ENCODE data around the gene THAP3. TPM values are rescaled to one million over a fixed set of nuclear protein-coding genes. Genes with fewer than 3 reads are reported as not detected.
"Not testable (repeated sequence)": the region's sequence is repeated elsewhere in the genome, so short reads cannot be mapped to it uniquely, and the experiment has no call there.

The THAP3 gene
- polyA plus RNA-seq, 3 donors from 2014 or later: 19.4 to 28.4 (median 28.0) TPM

DNA sequence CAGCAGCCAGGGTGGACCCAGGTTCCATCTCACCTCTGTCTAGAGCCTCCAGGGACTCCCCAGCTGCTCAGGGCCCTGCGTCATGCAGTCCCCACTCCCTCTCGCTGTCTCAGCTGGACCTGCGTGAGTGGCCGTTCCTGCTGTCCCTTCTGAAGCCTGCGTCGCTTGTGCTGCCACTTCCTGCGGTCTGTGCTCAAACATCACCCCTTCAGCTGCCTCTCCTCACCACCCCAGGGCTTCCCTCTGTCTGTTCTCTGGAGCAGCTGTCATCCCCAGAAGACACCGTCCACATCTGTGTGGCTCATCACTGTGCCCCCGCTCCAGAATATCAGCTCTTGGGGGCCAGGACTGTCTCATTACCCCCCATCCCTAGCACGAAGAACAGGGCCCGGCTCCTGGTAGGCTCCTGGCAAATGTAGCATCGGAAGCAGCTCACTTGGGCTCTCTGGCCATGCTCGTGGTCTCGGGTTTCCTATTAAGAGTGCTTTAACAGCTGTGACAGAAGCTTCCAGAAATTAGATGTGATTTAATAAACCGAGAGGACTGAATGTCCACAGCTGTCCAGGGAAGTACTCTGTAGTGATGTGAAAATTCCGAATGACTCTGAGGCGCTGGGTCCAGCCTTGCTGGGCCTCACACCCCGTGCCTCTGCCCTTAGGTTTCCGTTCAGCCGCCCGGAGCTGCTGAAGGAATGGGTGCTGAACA, 3.3 kb downstream of the THAP3 start:
- no peak for DNase-seq
- H3K4me1 Mint-ChIP-seq: peaks cover 23 to 31% of the 10 kb centered on the region in 2 donors

GRCh38 chr1:6628971-6629479, 4.4 kb downstream of the THAP3 start:
- DNase-seq: no peak
- H3K4me1 Mint-ChIP-seq: peaks cover 23 to 29% of the 10 kb centered on the region in 2 donors
- H3K27ac Mint-ChIP-seq: peak overlapping the region in 1 of 6 donors; percentile 56
- H3K4me3 Mint-ChIP-seq: no peak overlapping the region
- no peaks in the 10 kb centered on the region for H3K9me3 Mint-ChIP-seq
- peaks cover 0 to 2% (median 0%) of the 10 kb centered on the region in 3 donors for H3K27me3 Mint-ChIP-seq (ENCODE audit: low read depth in 3 of 3)
- peaks cover 3 to 4% (median 3%) of the 10 kb centered on the region in 3 donors for H3K36me3 Mint-ChIP-seq

More for the DNA sequence above, 3.3 kb downstream of the THAP3 start:
- Mint-ChIP-seq H3K36me3 (peaks cover 0 to 4% (median 3%) of the 10 kb centered on the region in 3 donors), H3K27ac (peak overlapping the region in 1 of 6 donors; percentile 69), H3K9me3 (no peaks in the 10 kb centered on the region), H3K27me3 (ENCODE audit: low read depth in 3 of 3) (peaks cover 0 to 2% (median 0%) of the 10 kb centered on the region in 3 donors), H3K4me3 (peak overlapping the region; percentile 42 to 88 (median 54))

DNA sequence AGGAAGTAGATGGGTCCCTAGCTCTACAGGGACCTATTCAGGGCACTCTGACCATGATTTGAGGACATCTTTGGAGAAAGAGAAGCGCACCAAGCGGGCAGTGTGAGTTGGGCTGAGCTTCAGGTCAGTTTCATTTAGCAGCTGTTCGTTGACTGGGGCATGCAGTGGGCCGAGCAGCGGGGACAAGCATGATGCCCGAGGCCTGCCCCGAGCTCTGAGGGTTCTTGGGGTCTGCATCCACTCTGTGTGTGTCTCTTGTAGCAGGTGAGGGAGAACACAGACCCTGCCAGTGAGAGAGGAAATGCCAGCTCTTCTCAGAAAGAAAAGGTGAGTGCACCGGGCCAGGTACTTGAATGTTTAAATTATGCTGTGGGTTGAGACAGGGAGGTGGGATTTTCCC, 5.4 kb downstream of the THAP3 start:
- Mint-ChIP-seq H3K36me3 (peaks cover 3 to 4% (median 3%) of the 10 kb centered on the region in 3 donors), H3K27me3 (ENCODE audit: low read depth in 3 of 3) (peaks cover 0 to 2% (median 0%) of the 10 kb centered on the region in 3 donors), H3K27ac (peak overlapping the region in 1 of 6 donors; percentile 65), H3K9me3 (no peaks in the 10 kb centered on the region), H3K4me1 (peaks cover 23 to 24% of the 10 kb centered on the region in 2 donors), H3K4me3 (peak overlapping the region in 1 of 5 donors; percentile 33)
- DNase-seq: no peak

DNA sequence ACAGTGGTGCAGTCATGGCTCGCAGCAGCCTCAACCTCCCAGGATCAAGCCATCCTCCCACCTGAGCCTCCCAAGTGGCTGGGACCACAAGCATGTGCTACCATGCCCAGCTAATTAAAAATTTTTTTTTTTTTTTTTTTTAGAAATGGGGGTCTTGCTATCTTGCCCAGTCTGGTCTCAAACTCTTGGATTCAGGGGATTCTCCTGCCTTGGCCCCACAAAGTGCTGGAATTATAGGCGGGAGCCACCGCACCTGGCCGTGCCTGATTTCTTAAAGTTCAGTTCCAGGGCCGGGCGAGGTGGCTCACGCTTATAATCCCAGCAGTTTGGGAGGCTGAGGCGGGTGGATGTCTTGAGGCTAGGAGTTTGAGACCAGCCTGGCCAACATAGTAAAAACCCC, 6.4 kb downstream of the THAP3 start:
- H3K27me3 Mint-ChIP-seq (ENCODE audit: low read depth in 3 of 3): peaks cover 0 to 2% (median 0%) of the 10 kb centered on the region in 3 donors
- H3K4me3 Mint-ChIP-seq: no peak overlapping the region
- H3K4me1 Mint-ChIP-seq: peaks cover 18 to 20% of the 10 kb centered on the region in 2 donors
- no peaks in the 10 kb centered on the region for H3K9me3 Mint-ChIP-seq
- peaks cover 3 to 4% (median 3%) of the 10 kb centered on the region in 3 donors for H3K36me3 Mint-ChIP-seq
- no peak for DNase-seq
- no peak overlapping the region for H3K27ac Mint-ChIP-seq

DNA sequence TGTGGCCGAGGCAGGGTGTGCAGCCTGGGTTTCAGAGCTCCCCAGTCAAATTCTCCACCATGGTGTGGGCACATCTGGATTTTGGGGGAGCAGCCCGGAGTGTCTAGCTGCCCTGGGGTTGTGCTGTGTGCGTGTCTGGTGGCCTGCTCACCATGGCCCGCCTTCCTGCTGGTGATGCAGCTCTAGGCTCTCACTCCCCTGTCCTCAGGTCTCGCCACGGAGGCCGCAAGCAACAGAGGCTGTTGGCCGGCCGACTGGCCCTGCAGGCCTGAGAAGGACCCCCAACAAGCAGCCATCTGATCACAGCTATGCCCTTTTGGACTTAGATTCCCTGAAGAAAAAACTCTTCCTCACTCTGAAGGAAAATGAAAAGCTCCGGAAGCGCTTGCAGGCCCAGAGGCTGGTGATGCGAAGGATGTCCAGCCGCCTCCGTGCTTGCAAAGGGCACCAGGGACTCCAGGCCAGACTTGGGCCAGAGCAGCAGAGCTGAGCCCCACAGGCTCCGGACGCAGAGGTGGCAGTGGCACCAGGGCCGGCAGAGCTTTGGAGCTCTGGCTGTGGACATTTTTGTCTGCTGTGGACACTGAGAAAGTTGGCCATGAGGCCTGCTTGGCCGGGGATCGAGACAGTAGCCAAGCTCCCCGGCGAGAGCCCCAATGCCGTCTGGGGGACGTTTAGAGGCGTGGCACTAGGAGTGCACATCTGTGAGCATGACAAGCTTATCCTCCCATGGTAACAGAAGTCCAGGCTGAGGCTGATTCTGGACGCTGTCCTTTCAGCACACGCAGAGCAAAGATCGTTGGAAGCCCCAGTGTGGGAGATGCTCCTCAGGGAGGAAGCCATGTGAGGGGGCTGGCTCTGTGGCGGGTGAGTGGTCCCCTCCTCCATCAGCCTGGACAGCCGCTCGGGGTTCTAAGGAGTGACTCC, 8.2 kb downstream of the THAP3 start:
- H3K4me3 Mint-ChIP-seq: no peak overlapping the region
- H3K27ac Mint-ChIP-seq: no peak overlapping the region
- H3K27me3 Mint-ChIP-seq (ENCODE audit: low read depth in 3 of 3): peaks cover 0 to 2% (median 0%) of the 10 kb centered on the region in 3 donors
- H3K4me1 Mint-ChIP-seq: peaks cover 2 to 5% of the 10 kb centered on the region in 2 donors
- no peak for DNase-seq
- H3K9me3 Mint-ChIP-seq: no peaks in the 10 kb centered on the region
- H3K36me3 Mint-ChIP-seq: peaks cover 3 to 4% (median 3%) of the 10 kb centered on the region in 3 donors

- peak; percentile 16 to 30 (median 22) for DNase-seq
- H3K4me1 Mint-ChIP-seq: peaks cover 0 to 1% of the 10 kb centered on the region in 2 donors
- no peaks in the 10 kb centered on the region for H3K9me3 Mint-ChIP-seq
- no peaks in the 10 kb centered on the region for H3K27me3 Mint-ChIP-seq (ENCODE audit: low read depth in 3 of 3)
- no peak overlapping the region for H3K4me3 Mint-ChIP-seq
- H3K36me3 Mint-ChIP-seq: peaks cover 1 to 6% (median 3%) of the 10 kb centered on the region in 3 donors
- H3K27ac Mint-ChIP-seq: no peak overlapping the region
These were observed 9.8 kb downstream of the THAP3 start for GRCh38 chr1:6634371-6635052.

GRCh38 chr1:6635161-6635909, 10.7 kb downstream of the THAP3 start:
- Mint-ChIP-seq H3K4me1 (no peaks in the 10 kb centered on the region), H3K36me3 (peaks cover 0 to 7% (median 6%) of the 10 kb centered on the region in 3 donors), H3K27me3 (ENCODE audit: low read depth in 3 of 3) (no peaks in the 10 kb centered on the region), H3K4me3 (no peak overlapping the region), H3K27ac (no peak overlapping the region), H3K9me3 (no peaks in the 10 kb centered on the region)
- DNase-seq: no peak

- Mint-ChIP-seq H3K36me3 (peaks cover 0 to 7% (median 6%) of the 10 kb centered on the region in 3 donors), H3K27me3 (ENCODE audit: low read depth in 3 of 3) (peaks cover 0 to 2% (median 0%) of the 10 kb centered on the region in 3 donors), H3K9me3 (no peaks in the 10 kb centered on the region), H3K4me1 (no peaks in the 10 kb centered on the region), H3K27ac (peak overlapping the region in 1 of 6 donors; percentile 39), H3K4me3 (no peak overlapping the region)
- no peak for DNase-seq
These were observed 11.5 kb downstream of the THAP3 start for GRCh38 chr1:6635910-6636760.

DNA sequence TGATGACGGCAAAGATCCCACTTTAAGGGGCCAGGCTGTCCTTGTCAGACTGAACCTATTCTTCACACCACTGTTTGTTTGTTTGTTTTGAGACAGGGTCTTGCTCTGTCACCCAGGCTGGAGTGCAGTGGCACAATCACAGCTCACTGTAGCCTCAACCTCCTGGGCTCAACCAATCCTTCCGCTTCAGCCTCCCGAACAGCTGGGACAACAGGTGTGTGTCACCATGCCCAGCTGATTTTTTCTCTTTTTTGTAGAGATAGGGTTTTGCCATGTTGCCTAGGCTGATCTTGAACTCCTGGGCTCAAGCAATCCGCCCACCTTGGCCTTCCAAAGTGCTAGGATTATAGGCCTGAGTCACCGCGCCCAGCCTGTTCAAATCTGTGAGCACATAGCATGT, 12.1 kb downstream of the THAP3 start:
- H3K36me3 Mint-ChIP-seq: peaks cover 0 to 11% (median 7%) of the 10 kb centered on the region in 3 donors
- H3K4me3 Mint-ChIP-seq; DNase-seq; H3K27me3 Mint-ChIP-seq (ENCODE audit: low read depth in 3 of 3); H3K9me3 Mint-ChIP-seq; H3K27ac Mint-ChIP-seq; H3K4me1 Mint-ChIP-seq: not testable (repeated sequence)

- no peak overlapping the region for H3K27ac Mint-ChIP-seq
- no peaks in the 10 kb centered on the region for H3K9me3 Mint-ChIP-seq
- peaks cover 5 to 21% (median 14%) of the 10 kb centered on the region in 3 donors for H3K36me3 Mint-ChIP-seq
- no peak for DNase-seq
- H3K27me3 Mint-ChIP-seq (ENCODE audit: low read depth in 3 of 3): peaks cover 0 to 2% (median 0%) of the 10 kb centered on the region in 3 donors
- H3K4me3 Mint-ChIP-seq: no peak overlapping the region
- H3K4me1 Mint-ChIP-seq: no peaks in the 10 kb centered on the region
These were observed 13.1 kb downstream of the THAP3 start for GRCh38 chr1:6637770-6638169.

DNA sequence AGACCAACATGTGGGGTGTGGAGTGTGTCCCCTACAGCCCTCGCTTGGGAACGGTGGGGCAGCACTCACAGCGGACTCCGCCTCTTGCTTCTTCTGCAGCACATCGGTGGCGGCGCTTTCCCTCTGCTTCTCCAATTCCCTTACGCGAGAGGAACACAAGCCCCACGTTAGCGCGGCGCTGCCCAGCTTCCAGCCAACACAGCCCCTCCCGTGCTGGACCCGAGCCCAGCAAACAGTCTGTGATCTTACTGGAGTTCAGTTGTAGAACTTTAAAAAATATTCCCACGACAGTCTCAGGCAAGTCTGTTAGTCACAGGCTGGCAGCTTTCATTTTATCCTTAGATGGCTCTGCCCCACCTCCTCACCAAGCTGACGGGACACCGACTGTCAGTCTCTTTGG, 13.6 kb downstream of the THAP3 start:
- H3K4me1 Mint-ChIP-seq: no peaks in the 10 kb centered on the region
- H3K36me3 Mint-ChIP-seq: peaks cover 7 to 24% (median 17%) of the 10 kb centered on the region in 3 donors
- H3K9me3 Mint-ChIP-seq: no peaks in the 10 kb centered on the region
- H3K27ac Mint-ChIP-seq: no peak overlapping the region
- no peak overlapping the region for H3K4me3 Mint-ChIP-seq
- no peak for DNase-seq
- peaks cover 0 to 2% (median 0%) of the 10 kb centered on the region in 3 donors for H3K27me3 Mint-ChIP-seq (ENCODE audit: low read depth in 3 of 3)

- peaks cover 7 to 24% (median 20%) of the 10 kb centered on the region in 3 donors for H3K36me3 Mint-ChIP-seq
These were observed 16.2 kb downstream of the THAP3 start for GRCh38 chr1:6640867-6641266.

More at GRCh38 chr1:6640867-6641266, 16.2 kb downstream of the THAP3 start:
- H3K4me1 Mint-ChIP-seq; DNase-seq; H3K9me3 Mint-ChIP-seq; H3K4me3 Mint-ChIP-seq; H3K27ac Mint-ChIP-seq; H3K27me3 Mint-ChIP-seq (ENCODE audit: low read depth in 3 of 3): not testable (repeated sequence)

Data from immature natural killer cell (primary cell).